HL-60 (cell line): ENCODE data around the gene CRYBA4.

Experiments used
- DNase-seq, 2 experiments: peaks; one replicate each; pipeline ENCODE4 v3.0.0-alpha.2; 2010 to 2020; ENCODE audit warnings: low read depth in 1 of 2, low spot score in 1 of 2
- H3K27ac ChIP-seq: fragments of 250-450 bp; sonication (Bioruptor Pico); replicated peaks from 2 replicates; pipeline ENCODE4 v1.5.1; 2020; ENCODE audit warnings: mild to moderate bottlenecking, moderate library complexity
- H3K27me3 ChIP-seq: fragments of 250-450 bp; sonication (Bioruptor Pico); 2 replicates; pipeline ENCODE4 v1.5.1; 2021; ENCODE audit warnings: mild to moderate bottlenecking, moderate library complexity; ENCODE audit not compliant: insufficient read depth, poor library complexity, severe bottlenecking
- H3K4me3 ChIP-seq: replicated peaks from 2 replicates; pipeline ENCODE4 v1.5.1; 2011; ENCODE audit warnings: mild to moderate bottlenecking, control low read depth, low read length; ENCODE audit not compliant: insufficient read depth
- GABPA ChIP-seq: IDR thresholded peaks from 2 replicates; pipeline ENCODE4 v1.6.1; 2012; ENCODE audit warnings: low read depth
- POLR2AphosphoS5 ChIP-seq: IDR thresholded peaks from 2 replicates; pipeline ENCODE4 v1.6.1; 2012; ENCODE audit warnings: low read depth
- REST ChIP-seq: IDR thresholded peaks from 2 replicates; pipeline ENCODE4 v1.6.1; 2012; ENCODE audit warnings: low read depth; ENCODE audit not compliant: insufficient replicate concordance
- SPI1 ChIP-seq: IDR thresholded peaks from 2 replicates; pipeline ENCODE4 v1.6.1; 2012; ENCODE audit warnings: low read depth, mild to moderate bottlenecking, borderline replicate concordance
- TF ChIP-seq, protein P1 (sequence below): IDR thresholded peaks from one replicate; pipeline ENCODE4 v1.5.1; 2011; ENCODE audit warnings: low read length, control low read depth, inconsistent platforms; ENCODE audit not compliant: insufficient read depth

Gene CRYBA4

GRCh38 chr22:26674211-26675190, 52.7 kb downstream of the CRYBA4 start:
- Histone ChIP-seq H3K27me3 (no peaks in the 10 kb centered on the region), H3K27ac (peak overlapping the region; percentile 91), H3K4me3 (peak overlapping the region; percentile 91)
- peak in 1 of 2 experiments; percentile 71 for DNase-seq
- TF ChIP-seq REST, result no peak
- TF ChIP-seq POLR2AphosphoS5, result no peak
- no peak for TF ChIP-seq SPI1
- TF ChIP-seq GABPA, result no peak
- TF ChIP-seq, protein P1, sequence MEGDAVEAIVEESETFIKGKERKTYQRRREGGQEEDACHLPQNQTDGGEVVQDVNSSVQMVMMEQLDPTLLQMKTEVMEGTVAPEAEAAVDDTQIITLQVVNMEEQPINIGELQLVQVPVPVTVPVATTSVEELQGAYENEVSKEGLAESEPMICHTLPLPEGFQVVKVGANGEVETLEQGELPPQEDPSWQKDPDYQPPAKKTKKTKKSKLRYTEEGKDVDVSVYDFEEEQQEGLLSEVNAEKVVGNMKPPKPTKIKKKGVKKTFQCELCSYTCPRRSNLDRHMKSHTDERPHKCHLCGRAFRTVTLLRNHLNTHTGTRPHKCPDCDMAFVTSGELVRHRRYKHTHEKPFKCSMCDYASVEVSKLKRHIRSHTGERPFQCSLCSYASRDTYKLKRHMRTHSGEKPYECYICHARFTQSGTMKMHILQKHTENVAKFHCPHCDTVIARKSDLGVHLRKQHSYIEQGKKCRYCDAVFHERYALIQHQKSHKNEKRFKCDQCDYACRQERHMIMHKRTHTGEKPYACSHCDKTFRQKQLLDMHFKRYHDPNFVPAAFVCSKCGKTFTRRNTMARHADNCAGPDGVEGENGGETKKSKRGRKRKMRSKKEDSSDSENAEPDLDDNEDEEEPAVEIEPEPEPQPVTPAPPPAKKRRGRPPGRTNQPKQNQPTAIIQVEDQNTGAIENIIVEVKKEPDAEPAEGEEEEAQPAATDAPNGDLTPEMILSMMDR, result no peak

- DNase-seq, result no peak
- TF ChIP-seq, protein P1, result no peak
- TF ChIP-seq REST, result no peak
- TF ChIP-seq SPI1, result no peak
- no peak for TF ChIP-seq POLR2AphosphoS5
- TF ChIP-seq GABPA, result no peak
- H3K27ac ChIP-seq, result no peak overlapping the region
- H3K4me3 ChIP-seq, result no peak overlapping the region
- H3K27me3 ChIP-seq, result no peaks in the 10 kb centered on the region
Measured at GRCh38 chr22:26675687-26676268, 54.0 kb downstream of the CRYBA4 start.

DNA sequence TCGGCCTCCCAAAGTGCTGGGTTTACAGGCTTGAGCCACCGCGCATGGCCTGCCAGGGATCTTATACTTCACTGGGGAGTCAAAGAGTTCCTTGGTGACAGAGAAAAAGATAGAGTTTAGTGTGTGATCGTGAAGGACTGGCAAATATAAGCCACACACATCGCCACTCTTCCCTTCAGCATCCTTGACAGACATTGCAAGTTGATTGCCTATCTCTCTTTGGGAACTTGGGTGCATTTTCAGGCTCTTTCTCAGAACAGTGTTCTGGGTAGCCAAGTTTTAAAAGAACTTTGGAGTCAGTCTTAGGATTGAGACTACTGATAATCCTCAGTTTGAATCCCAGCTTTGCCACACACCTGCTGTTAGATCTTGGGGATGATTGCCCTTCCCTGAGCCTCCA, 55.5 kb downstream of the CRYBA4 start:
- no peak for DNase-seq
- H3K4me3 ChIP-seq, result no peak overlapping the region
- TF ChIP-seq, protein P1, result no peak
- no peak for TF ChIP-seq SPI1
- TF ChIP-seq GABPA, result no peak
- no peak for TF ChIP-seq REST
- no peak for TF ChIP-seq POLR2AphosphoS5
- H3K27me3 ChIP-seq, result no peaks in the 10 kb centered on the region
- H3K27ac ChIP-seq, result no peak overlapping the region
